Activated CD4-positive, alpha-beta T cell treated with anti-CD3 and anti-CD28 coated beads, Interleukin-2, amount 10 ng/mL, durations not matched to agents 7 days and 5 days (primary cell): ENCODE measurements around the gene RNF41. TPM values are rescaled to one million over a fixed set of nuclear protein-coding genes. Genes with fewer than 3 reads are reported as not detected.
A peak's percentile ranks its signal among the peaks of the same experiment; 100 is the strongest.

Experiments
- CTCF ChIA-PET: fragments of 350-600 bp; sonication (Branson Sonifier 250); formaldehyde crosslinking; loops from one replicate; lab custom pipeline; 2021; ENCODE audit warnings: antibody characterized with exemption; lab: Charles Lee
- POLR2A ChIA-PET: fragments of 350-600 bp; sonication (Branson Sonifier 250); formaldehyde crosslinking; loops from one replicate; lab custom pipeline; 2021; ENCODE audit warnings: antibody characterized with exemption; lab: Charles Lee
- DNase-seq: peaks from one replicate; pipeline ENCODE4 v3.0.0-alpha.2; 2020
- H3K27ac Mint-ChIP-seq: one replicate; pipeline ENCODE4 v1.8.0; 2021; ENCODE audit warnings: mild to moderate bottlenecking, moderate library complexity, mixed read lengths
- H3K27me3 Mint-ChIP-seq: one replicate; pipeline ENCODE4 v1.8.0; 2021; ENCODE audit warnings: mixed read lengths
- H3K36me3 Mint-ChIP-seq: one replicate; pipeline ENCODE4 v1.8.0; 2021; ENCODE audit warnings: low read depth, mixed read lengths
- H3K4me1 Mint-ChIP-seq: one replicate; pipeline ENCODE4 v1.8.0; 2021; ENCODE audit warnings: mixed read lengths
- H3K4me3 Mint-ChIP-seq: one replicate; pipeline ENCODE4 v1.8.0; 2021; ENCODE audit warnings: mild to moderate bottlenecking, moderate library complexity, mixed read lengths
- H3K9me3 Mint-ChIP-seq: one replicate; pipeline ENCODE4 v1.8.0; 2021; ENCODE audit warnings: mixed read lengths
- total RNA-seq, 2 experiments: library from RNA; stranded (reverse); gene quantifications; one replicate each; pipeline ENCODE4 v1.2.3, GENCODE V29; 2021

RNF41 gene
- total RNA-seq, 2 experiments from 2014 or later, result 30.1 to 31.6 TPM

DNA sequence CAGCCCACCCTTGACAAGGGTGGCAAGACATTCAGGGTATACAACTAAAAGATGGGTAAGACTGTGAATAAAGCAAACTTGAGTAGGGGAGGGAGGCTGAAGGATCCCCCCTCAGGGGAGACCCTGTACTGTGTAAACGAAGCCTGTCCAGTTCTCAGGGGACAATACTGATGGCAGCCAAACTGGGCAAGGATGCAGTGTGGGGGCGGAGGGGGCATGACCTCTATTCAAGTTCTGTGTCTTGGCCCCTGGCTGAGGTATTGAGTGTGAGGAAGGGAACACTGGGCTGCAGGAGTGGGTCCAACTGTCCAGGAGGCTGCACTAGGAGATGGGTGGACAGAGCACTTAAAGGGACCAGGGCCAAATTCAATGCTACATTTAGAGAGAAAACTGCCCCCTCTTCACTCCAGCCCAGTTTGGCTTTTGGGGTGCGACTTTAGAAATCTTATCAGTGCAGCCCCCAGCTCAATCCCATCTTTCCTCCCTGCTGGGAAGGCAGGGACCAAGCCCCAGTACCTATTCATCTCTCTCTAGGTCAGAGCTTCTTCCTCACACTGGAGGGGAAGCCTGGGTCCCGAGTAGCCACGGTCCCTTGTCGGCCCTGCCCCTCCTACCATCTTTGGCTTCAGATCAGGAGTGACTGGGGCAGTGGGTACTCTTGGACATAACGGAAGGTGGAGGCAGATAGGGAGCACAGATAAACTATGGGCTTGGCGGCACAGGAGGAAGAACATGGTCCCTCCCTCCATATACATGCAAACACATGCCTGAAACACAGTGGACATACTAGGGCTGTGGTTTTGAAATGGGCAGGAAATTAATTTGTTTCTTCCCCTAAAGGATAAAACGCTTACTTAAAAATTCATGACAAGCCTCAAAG is 19.9 kb upstream of the RNF41 start:
- H3K27ac Mint-ChIP-seq, result peak overlapping the region; percentile 68
- H3K9me3 Mint-ChIP-seq, result no peaks in the 10 kb centered on the region
- no peak overlapping the region for H3K4me3 Mint-ChIP-seq
- CTCF ChIA-PET, result no interaction called here
- H3K27me3 Mint-ChIP-seq, result no peaks in the 10 kb centered on the region
- DNase-seq, result no peak
- no peaks in the 10 kb centered on the region for H3K4me1 Mint-ChIP-seq
- POLR2A ChIA-PET, result no interaction called here
- H3K36me3 Mint-ChIP-seq, result peaks cover 14% of the 10 kb centered on the region

- Mint-ChIP-seq H3K4me3 (no peak overlapping the region), H3K27me3 (no peaks in the 10 kb centered on the region), H3K27ac (no peak overlapping the region), H3K9me3 (no peaks in the 10 kb centered on the region), H3K4me1 (no peaks in the 10 kb centered on the region), H3K36me3 (peaks cover 5% of the 10 kb centered on the region)
- DNase-seq, result no peak
- POLR2A ChIA-PET, result no interaction called here
- CTCF ChIA-PET, result interaction anchor here (0.8 kb wide), 1 partner anchor 12 kb away, joined by 3 read pairs; no protein-coding TSS in a partner anchor
Measured at GRCh38 chr12:56237552-56237951, 15.8 kb upstream of the RNF41 start.

DNA sequence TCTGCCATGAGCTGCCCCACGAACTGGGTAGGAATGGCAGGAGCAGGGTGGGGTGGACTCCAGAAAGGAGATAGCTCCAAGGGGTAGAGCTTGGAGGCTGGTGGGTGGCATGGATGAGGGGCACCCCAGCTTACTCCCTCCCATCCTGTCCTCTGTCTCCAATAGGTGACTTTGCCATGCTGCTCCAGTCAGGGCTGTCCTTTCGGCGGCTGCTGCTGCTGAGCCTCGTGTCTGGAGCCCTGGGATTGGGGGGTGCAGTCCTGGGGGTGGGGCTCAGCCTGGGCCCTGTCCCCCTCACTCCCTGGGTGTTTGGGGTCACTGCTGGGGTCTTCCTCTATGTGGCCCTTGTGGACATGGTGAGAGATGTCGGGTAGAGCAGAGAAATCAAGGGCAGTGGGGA is 15.3 kb upstream of the RNF41 start:
- no peak for DNase-seq
- ChIA-PET CTCF (interaction anchor here (0.8 to 1.5 kb wide), 3 partner anchors 12 to 30 kb away, joined by 3 to 6 read pairs (median 3); partner anchors contain the start of gene RNF41), POLR2A (no interaction called here)
- no peaks in the 10 kb centered on the region for H3K27me3 Mint-ChIP-seq
- no peak overlapping the region for H3K27ac Mint-ChIP-seq
- peaks cover 3% of the 10 kb centered on the region for H3K36me3 Mint-ChIP-seq
- no peaks in the 10 kb centered on the region for H3K9me3 Mint-ChIP-seq
- H3K4me1 Mint-ChIP-seq, result no peaks in the 10 kb centered on the region
- H3K4me3 Mint-ChIP-seq, result no peak overlapping the region

DNA sequence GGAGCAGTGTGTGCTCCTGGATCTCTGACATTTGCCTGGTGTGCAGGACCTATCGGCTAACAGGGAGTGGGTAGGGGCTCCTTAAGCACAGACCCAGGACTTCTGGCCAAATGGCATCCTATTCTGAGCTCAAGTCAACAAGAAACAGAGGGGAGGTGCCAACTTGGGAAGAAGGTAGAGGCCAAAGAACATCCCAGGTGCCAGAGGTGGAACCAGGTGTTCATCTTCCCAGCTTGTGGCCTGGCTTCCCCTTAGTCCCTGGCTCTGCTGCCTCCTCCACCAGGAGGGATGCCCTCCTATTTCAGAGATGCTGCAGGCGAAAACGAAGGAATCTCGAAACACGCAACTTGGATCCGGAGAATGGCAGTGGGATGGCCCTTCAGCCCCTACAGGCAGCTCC is 14.4 kb upstream of the RNF41 start:
- no peak overlapping the region for H3K4me3 Mint-ChIP-seq

GRCh38 chr12:56234746-56235436 is 13.2 kb upstream of the RNF41 start:
- no peak overlapping the region for H3K4me3 Mint-ChIP-seq
- H3K36me3 Mint-ChIP-seq, result no peaks in the 10 kb centered on the region
- H3K27ac Mint-ChIP-seq, result no peak overlapping the region
- no peaks in the 10 kb centered on the region for H3K4me1 Mint-ChIP-seq
- no peaks in the 10 kb centered on the region for H3K9me3 Mint-ChIP-seq
- no peak for DNase-seq
- ChIA-PET CTCF (interaction anchor here (1.8 kb wide), 1 partner anchor 10 kb away, joined by 8 read pairs; no protein-coding TSS in a partner anchor), POLR2A (no interaction called here)
- H3K27me3 Mint-ChIP-seq, result no peaks in the 10 kb centered on the region

More for the DNA sequence above, 14.4 kb upstream of the RNF41 start:
- Mint-ChIP-seq H3K27me3 (no peaks in the 10 kb centered on the region), H3K36me3 (no peaks in the 10 kb centered on the region), H3K27ac (no peak overlapping the region), H3K4me1 (no peaks in the 10 kb centered on the region), H3K9me3 (no peaks in the 10 kb centered on the region)
- no peak for DNase-seq
- CTCF ChIA-PET, result interaction anchor here (0.9 to 1.5 kb wide), 3 partner anchors 14 to 30 kb away, joined by 3 to 6 read pairs (median 3); partner anchors contain the start of genes COQ10A and RNF41
- POLR2A ChIA-PET, result no interaction called here

GRCh38 chr12:56231184-56231582 is 9.5 kb upstream of the RNF41 start:
- ChIA-PET POLR2A (no interaction called here), CTCF (interaction anchor here (0.8 to 2.1 kb wide), 3 partner anchors 9 to 231 kb away, joined by 6 to 10 read pairs (median 7); partner anchors contain the start of genes ANKRD52 and RNF41)
- DNase-seq, result no peak
- Mint-ChIP-seq H3K4me1 (peaks cover 2% of the 10 kb centered on the region), H3K36me3 (peaks cover 4% of the 10 kb centered on the region), H3K27ac (no peak overlapping the region), H3K27me3 (no peaks in the 10 kb centered on the region), H3K9me3 (no peaks in the 10 kb centered on the region), H3K4me3 (no peak overlapping the region)

- peaks cover 6% of the 10 kb centered on the region for H3K36me3 Mint-ChIP-seq
- POLR2A ChIA-PET, result no interaction called here
- H3K9me3 Mint-ChIP-seq, result no peaks in the 10 kb centered on the region
- no peak for DNase-seq
- no peak overlapping the region for H3K27ac Mint-ChIP-seq
- CTCF ChIA-PET, result interaction anchor here (0.6 to 2.1 kb wide), 4 partner anchors 9 to 1307 kb away, joined by 3 to 10 read pairs (median 5); partner anchors contain the start of genes ANKRD52 and RNF41
- H3K4me1 Mint-ChIP-seq, result peaks cover 6% of the 10 kb centered on the region
- H3K4me3 Mint-ChIP-seq, result no peak overlapping the region
- no peaks in the 10 kb centered on the region for H3K27me3 Mint-ChIP-seq
Measured at GRCh38 chr12:56230432-56231183, 8.9 kb upstream of the RNF41 start.

GRCh38 chr12:56229916-56230431 is 8.3 kb upstream of the RNF41 start, which contains the start of gene SLC39A5:
SLC39A5 (plus strand) TSS chr12:56230051; CDS start chr12:56231275, 1,224 bp downstream.
- Mint-ChIP-seq H3K9me3 (no peaks in the 10 kb centered on the region), H3K27me3 (no peaks in the 10 kb centered on the region), H3K36me3 (peaks cover 6% of the 10 kb centered on the region), H3K4me1 (peaks cover 12% of the 10 kb centered on the region), H3K4me3 (no peak within 1 kb of the TSS), H3K27ac (peak within 1 kb of the TSS; percentile 36)
- ChIA-PET POLR2A (no interaction called here), CTCF (interaction anchor here (0.6 to 2.1 kb wide), 4 partner anchors 8 to 1307 kb away, joined by 3 to 10 read pairs (median 5); partner anchors contain the start of genes ANKRD52 and RNF41)
- DNase-seq, result no peak

GRCh38 chr12:56229082-56229481 is 7.4 kb upstream of the RNF41 start:
- POLR2A ChIA-PET, result no interaction called here
- no peak for DNase-seq
- CTCF ChIA-PET, result interaction anchor here (0.9 to 1.0 kb wide), 2 partner anchors 13 to 96 kb away, joined by 3 read pairs; no protein-coding TSS in a partner anchor
- Mint-ChIP-seq H3K4me1 (peaks cover 18% of the 10 kb centered on the region), H3K4me3 (no peak overlapping the region), H3K36me3 (peaks cover 6% of the 10 kb centered on the region), H3K9me3 (no peaks in the 10 kb centered on the region), H3K27me3 (no peaks in the 10 kb centered on the region), H3K27ac (peak overlapping the region; percentile 36)

- Mint-ChIP-seq H3K4me3 (peak overlapping the region; percentile 90), H3K4me1 (peaks cover 48% of the 10 kb centered on the region), H3K27ac (peak overlapping the region; percentile 86), H3K9me3 (no peaks in the 10 kb centered on the region), H3K36me3 (peaks cover 6% of the 10 kb centered on the region), H3K27me3 (no peaks in the 10 kb centered on the region)
- DNase-seq, result no peak
- CTCF ChIA-PET, result interaction anchor here (1.3 kb wide), 1 partner anchor 9 kb away, joined by 8 read pairs; no protein-coding TSS in a partner anchor
- POLR2A ChIA-PET, result no interaction called here
Measured at GRCh38 chr12:56224954-56225353, 3.2 kb upstream of the RNF41 start.

GRCh38 chr12:56224102-56224701 is 2.5 kb upstream of the RNF41 start, which contains the start of gene NABP2:
NABP2 (plus strand) TSS chr12:56224342; CDS start chr12:56224857, 515 bp downstream.
- POLR2A ChIA-PET, result no interaction called here
- CTCF ChIA-PET, result interaction anchor here (0.7 kb wide), 1 partner anchor 84 kb away, joined by 3 read pairs; no protein-coding TSS in a partner anchor
- Mint-ChIP-seq H3K4me3 (peak within 1 kb of the TSS; percentile 90), H3K27ac (peak within 1 kb of the TSS; percentile 93), H3K36me3 (peaks cover 6% of the 10 kb centered on the region), H3K27me3 (no peaks in the 10 kb centered on the region), H3K9me3 (no peaks in the 10 kb centered on the region), H3K4me1 (peaks cover 49% of the 10 kb centered on the region)
- DNase-seq, result peak; percentile 96
